Measurements from ENCODE around the gene NAA30.

DNA sequence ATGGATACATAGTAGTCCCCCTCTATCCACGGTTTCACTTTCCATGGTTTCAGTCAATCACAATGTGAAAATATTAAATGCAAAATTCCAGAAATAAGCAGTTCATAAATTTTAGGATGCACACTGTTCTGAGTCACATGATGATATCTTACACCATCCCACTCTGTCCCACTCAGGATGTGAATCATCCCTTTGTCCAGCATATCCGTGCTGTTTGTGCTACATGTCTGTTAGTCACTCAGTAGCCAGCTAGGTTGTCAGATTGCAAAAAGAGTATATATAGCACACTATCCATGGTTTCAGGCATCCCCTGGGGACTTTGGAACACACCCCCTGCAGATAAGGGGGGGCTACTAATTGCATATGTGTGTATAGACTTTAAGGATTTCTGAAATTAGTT lies 8.1 kb upstream of the NAA30 start:
- TF ChIP-seq SUZ12 (IDR thresholded peaks at IDR 0.05): no peak
- no peak for TF ChIP-seq BHLHE40 (IDR thresholded peaks at IDR 0.05; ENCODE audit: borderline replicate concordance)
- TF ChIP-seq SP1 (IDR thresholded peaks at IDR 0.05): no peak
- no peak for TF ChIP-seq FOXM1 (IDR thresholded peaks at IDR 0.05; ENCODE audit: borderline replicate concordance)
- TF ChIP-seq, protein P1, sequence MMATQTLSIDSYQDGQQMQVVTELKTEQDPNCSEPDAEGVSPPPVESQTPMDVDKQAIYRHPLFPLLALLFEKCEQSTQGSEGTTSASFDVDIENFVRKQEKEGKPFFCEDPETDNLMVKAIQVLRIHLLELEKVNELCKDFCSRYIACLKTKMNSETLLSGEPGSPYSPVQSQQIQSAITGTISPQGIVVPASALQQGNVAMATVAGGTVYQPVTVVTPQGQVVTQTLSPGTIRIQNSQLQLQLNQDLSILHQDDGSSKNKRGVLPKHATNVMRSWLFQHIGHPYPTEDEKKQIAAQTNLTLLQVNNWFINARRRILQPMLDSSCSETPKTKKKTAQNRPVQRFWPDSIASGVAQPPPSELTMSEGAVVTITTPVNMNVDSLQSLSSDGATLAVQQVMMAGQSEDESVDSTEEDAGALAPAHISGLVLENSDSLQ (IDR thresholded peaks at IDR 0.05): no peak
- TF ChIP-seq ARNT (IDR thresholded peaks at IDR 0.05): no peak
- no peak for TF ChIP-seq ZNF384 (IDR thresholded peaks at IDR 0.05)
- TF ChIP-seq FOXA1 (IDR thresholded peaks at IDR 0.05): no peak
- no peak for TF ChIP-seq NFRKB (IDR thresholded peaks at IDR 0.05)
- no peak for TF ChIP-seq CTBP1 (IDR thresholded peaks at IDR 0.05; ENCODE audit: borderline replicate concordance)
- no peak for TF ChIP-seq LEF1 (IDR thresholded peaks at IDR 0.05; ENCODE audit: borderline replicate concordance)
- TF ChIP-seq ELF4 (IDR thresholded peaks at IDR 0.05): no peak
- no peak for TF ChIP-seq L3MBTL2 (conservative IDR thresholded peaks at IDR 0.05)
- no peak for TF ChIP-seq FOXK2 (IDR thresholded peaks at IDR 0.05)
